ENCODE results near the gene MYBPC2. TPM values are rescaled to one million over a fixed set of nuclear protein-coding genes. Genes with fewer than 3 reads are reported as not detected.

The MYBPC2 gene
- total RNA-seq, 1 donor from 2014 or later: not detected

GRCh38 chr19:50479761-50480251, 47.1 kb downstream of the MYBPC2 start:
- TF ChIP-seq, protein P1, sequence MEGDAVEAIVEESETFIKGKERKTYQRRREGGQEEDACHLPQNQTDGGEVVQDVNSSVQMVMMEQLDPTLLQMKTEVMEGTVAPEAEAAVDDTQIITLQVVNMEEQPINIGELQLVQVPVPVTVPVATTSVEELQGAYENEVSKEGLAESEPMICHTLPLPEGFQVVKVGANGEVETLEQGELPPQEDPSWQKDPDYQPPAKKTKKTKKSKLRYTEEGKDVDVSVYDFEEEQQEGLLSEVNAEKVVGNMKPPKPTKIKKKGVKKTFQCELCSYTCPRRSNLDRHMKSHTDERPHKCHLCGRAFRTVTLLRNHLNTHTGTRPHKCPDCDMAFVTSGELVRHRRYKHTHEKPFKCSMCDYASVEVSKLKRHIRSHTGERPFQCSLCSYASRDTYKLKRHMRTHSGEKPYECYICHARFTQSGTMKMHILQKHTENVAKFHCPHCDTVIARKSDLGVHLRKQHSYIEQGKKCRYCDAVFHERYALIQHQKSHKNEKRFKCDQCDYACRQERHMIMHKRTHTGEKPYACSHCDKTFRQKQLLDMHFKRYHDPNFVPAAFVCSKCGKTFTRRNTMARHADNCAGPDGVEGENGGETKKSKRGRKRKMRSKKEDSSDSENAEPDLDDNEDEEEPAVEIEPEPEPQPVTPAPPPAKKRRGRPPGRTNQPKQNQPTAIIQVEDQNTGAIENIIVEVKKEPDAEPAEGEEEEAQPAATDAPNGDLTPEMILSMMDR (IDR thresholded peaks at IDR 0.05; ENCODE audit: insufficient read depth, low read length, severe bottlenecking): no peak
- H3K4me3 ChIP-seq (ENCODE audit: low read depth, low read length): no peak overlapping the region

GRCh38 chr19:50480281-50481111, 47.8 kb downstream of the MYBPC2 start:
- TF ChIP-seq, protein P1 (IDR thresholded peaks at IDR 0.05; ENCODE audit: insufficient read depth, low read length, severe bottlenecking): no peak
- FAIRE-seq (no peak), DNase-seq (ENCODE audit: low read depth) (no peak)
- no peaks in the 10 kb centered on the region for H3K27me3 ChIP-seq (ENCODE audit: control insufficient read depth, insufficient read depth, low read length)
- peaks cover 22% of the 10 kb centered on the region for H3K36me3 ChIP-seq (ENCODE audit: control insufficient read depth, insufficient read depth, low read length)
- no peak overlapping the region for H3K4me3 ChIP-seq (ENCODE audit: low read depth, low read length)

More at GRCh38 chr19:50479761-50480251, 47.1 kb downstream of the MYBPC2 start:
- DNase-seq (ENCODE audit: low read depth) (no peak), FAIRE-seq (no peak)
- H3K27me3 ChIP-seq (ENCODE audit: control insufficient read depth, insufficient read depth, low read length): no peaks in the 10 kb centered on the region
- H3K36me3 ChIP-seq (ENCODE audit: control insufficient read depth, insufficient read depth, low read length): peaks cover 22% of the 10 kb centered on the region

- H3K36me3 ChIP-seq (ENCODE audit: control insufficient read depth, insufficient read depth, low read length): peaks cover 22% of the 10 kb centered on the region
- DNase-seq (ENCODE audit: low read depth): no peak
- TF ChIP-seq, protein P1 (IDR thresholded peaks at IDR 0.05; ENCODE audit: insufficient read depth, low read length, severe bottlenecking): no peak
- no peaks in the 10 kb centered on the region for H3K27me3 ChIP-seq (ENCODE audit: control insufficient read depth, insufficient read depth, low read length)
- H3K4me3 ChIP-seq (ENCODE audit: low read depth, low read length): no peak overlapping the region
- FAIRE-seq: no peak
Observed at GRCh38 chr19:50481351-50482149, 48.9 kb downstream of the MYBPC2 start.

DNA sequence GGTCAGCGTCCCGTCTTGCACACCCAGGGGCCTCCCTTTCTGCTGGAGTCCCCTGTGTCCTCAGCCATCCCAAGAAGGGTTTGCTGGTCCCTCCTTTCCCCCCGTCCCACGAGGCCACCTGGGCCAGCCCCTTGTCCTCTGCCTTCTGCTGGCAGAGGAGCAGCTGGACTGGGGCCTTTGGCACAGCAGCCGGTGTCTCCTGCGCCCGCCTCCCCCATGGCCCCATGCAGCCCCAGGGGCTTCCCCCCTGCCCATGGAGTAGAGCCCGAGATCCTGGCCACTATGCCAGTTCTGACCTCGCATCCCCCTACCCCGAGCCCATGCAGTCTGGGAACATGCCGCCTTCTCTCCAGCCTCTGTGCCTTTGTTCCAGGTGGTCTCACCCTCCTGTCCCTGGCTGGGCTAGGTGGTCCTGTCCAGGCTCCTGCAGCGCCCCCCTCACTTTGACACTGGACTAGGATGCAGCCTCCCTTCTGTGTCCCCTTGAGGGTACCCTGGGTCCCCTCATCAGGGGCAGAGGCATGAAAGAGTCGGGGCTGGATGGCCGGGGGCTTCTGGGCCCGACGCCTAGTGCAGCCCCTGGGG, 49.7 kb downstream of the MYBPC2 start:
- no peak for FAIRE-seq
- no peak for DNase-seq (ENCODE audit: low read depth)
- Histone ChIP-seq H3K36me3 (ENCODE audit: control insufficient read depth, insufficient read depth, low read length) (peaks cover 22% of the 10 kb centered on the region), H3K4me3 (ENCODE audit: low read depth, low read length) (no peak overlapping the region), H3K27me3 (ENCODE audit: control insufficient read depth, insufficient read depth, low read length) (no peaks in the 10 kb centered on the region)
- TF ChIP-seq, protein P1 (IDR thresholded peaks at IDR 0.05; ENCODE audit: insufficient read depth, low read length, severe bottlenecking): no peak

DNA sequence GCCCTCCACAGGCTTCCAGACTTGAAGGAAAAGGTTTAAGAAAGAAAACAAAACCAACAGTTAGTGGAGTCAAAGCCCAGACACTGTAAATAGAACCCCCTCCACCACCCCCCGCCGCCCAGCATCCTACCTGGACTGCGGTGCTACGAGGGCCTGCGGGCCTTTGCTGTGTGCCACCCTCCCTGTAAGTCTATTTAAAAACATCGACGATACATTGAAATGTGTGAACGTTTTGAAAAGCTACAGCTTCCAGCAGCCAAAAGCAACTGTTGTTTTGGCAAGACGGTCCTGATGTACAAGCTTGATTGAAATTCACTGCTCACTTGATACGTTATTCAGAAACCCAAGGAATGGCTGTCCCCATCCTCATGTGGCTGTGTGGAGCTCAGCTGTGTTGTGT, 50.2 kb downstream of the MYBPC2 start:
- TF ChIP-seq, protein P1 (IDR thresholded peaks at IDR 0.05; ENCODE audit: insufficient read depth, low read length, severe bottlenecking): no peak
- FAIRE-seq (no peak), DNase-seq (ENCODE audit: low read depth) (no peak)
- Histone ChIP-seq H3K36me3 (ENCODE audit: control insufficient read depth, insufficient read depth, low read length) (peaks cover 19% of the 10 kb centered on the region), H3K4me3 (ENCODE audit: low read depth, low read length) (no peak overlapping the region), H3K27me3 (ENCODE audit: control insufficient read depth, insufficient read depth, low read length) (no peaks in the 10 kb centered on the region)

Data from bronchial epithelial cell (primary cell).